Mesenchymal stem cell (in vitro differentiated cells and primary cell): ENCODE measurements around the gene CREB1.

Experiments used
- DNase-seq: peaks from one replicate; pipeline ENCODE4 v3.0.0-alpha.2; 2013
- H2AFZ ChIP-seq: one replicate; pipeline ENCODE4 v1.6.1; 2013; ENCODE audit warnings: low read depth, mild to moderate bottlenecking, control low read depth, inconsistent platforms, low read length, moderate library complexity
- H2AK5ac ChIP-seq: 2 replicates; pipeline ENCODE4 v1.6.1; 2013; ENCODE audit warnings: low read length, moderate library complexity, mild to moderate bottlenecking, inconsistent platforms; ENCODE audit not compliant: severe bottlenecking
- H2BK120ac ChIP-seq: one replicate; pipeline ENCODE4 v1.6.1; 2013; ENCODE audit warnings: low read depth, mild to moderate bottlenecking, inconsistent platforms, low read length, moderate library complexity
- H2BK12ac ChIP-seq, 2 experiments: one replicate each; pipeline ENCODE4 v1.6.1; 2013; ENCODE audit warnings: inconsistent platforms in 2 of 2, low read length in 2 of 2, mild to moderate bottlenecking in 2 of 2, moderate library complexity in 2 of 2, control low read depth in 1 of 2
- H2BK15ac ChIP-seq: one replicate; pipeline ENCODE4 v1.6.1; 2013; ENCODE audit warnings: mild to moderate bottlenecking, low read depth, inconsistent platforms; ENCODE audit not compliant: poor library complexity, severe bottlenecking
- H2BK5ac ChIP-seq: 2 replicates; pipeline ENCODE4 v1.6.1; 2013; ENCODE audit warnings: low read depth, mild to moderate bottlenecking, low read length, control low read depth, inconsistent platforms; ENCODE audit not compliant: poor library complexity, severe bottlenecking
- H3K14ac ChIP-seq, 2 experiments: one replicate each; pipeline ENCODE4 v1.6.1; 2013; ENCODE audit warnings: inconsistent platforms in 2 of 2, low read length in 2 of 2, control low read depth in 1 of 2, mild to moderate bottlenecking in 1 of 2, moderate library complexity in 1 of 2
- H3K18ac ChIP-seq, 2 experiments: one replicate each; pipeline ENCODE4 v1.6.1; 2013; ENCODE audit warnings: inconsistent platforms in 2 of 2, low read length in 2 of 2, control low read depth in 1 of 2, low read depth in 1 of 2, mild to moderate bottlenecking in 1 of 2
- H3K23ac ChIP-seq, 2 experiments: one replicate each; pipeline ENCODE4 v1.6.1; 2013; ENCODE audit warnings: inconsistent platforms in 2 of 2, low read length in 2 of 2, mild to moderate bottlenecking in 2 of 2, moderate library complexity in 2 of 2, control low read depth in 1 of 2
- H3K27ac ChIP-seq: 2 replicates; pipeline ENCODE4 v1.5.1; 2013; ENCODE audit warnings: mild to moderate bottlenecking, moderate library complexity, low read length, control low read depth, inconsistent platforms; ENCODE audit not compliant: poor library complexity, severe bottlenecking
- H3K27me3 ChIP-seq, 2 experiments: 2 replicates each; pipeline versions ENCODE4 v1.6.1 to v1.7.0; 2013; ENCODE audit warnings: low read length in 2 of 2, mild to moderate bottlenecking in 2 of 2, moderate library complexity in 2 of 2, control low read depth in 1 of 2, inconsistent platforms in 1 of 2; ENCODE audit not compliant: control insufficient read depth in 1 of 2, insufficient read depth in 1 of 2
- H3K36me3 ChIP-seq, 2 experiments: 2 replicates each; pipeline versions ENCODE4 v1.6.1 to v1.7.0; 2013; ENCODE audit warnings: low read length in 2 of 2, control low read depth in 1 of 2, inconsistent platforms in 1 of 2, low read depth in 1 of 2, mild to moderate bottlenecking in 1 of 2; ENCODE audit not compliant: insufficient read depth in 2 of 2, control insufficient read depth in 1 of 2
- H3K4ac ChIP-seq, 2 experiments: one replicate each; pipeline ENCODE4 v1.6.1; 2013; ENCODE audit warnings: inconsistent platforms in 2 of 2, low read length in 2 of 2, mild to moderate bottlenecking in 2 of 2, moderate library complexity in 2 of 2, control low read depth in 1 of 2, low read depth in 1 of 2
- H3K4me1 ChIP-seq: 2 replicates; pipeline ENCODE4 v1.6.1; 2013; ENCODE audit warnings: low read depth, low read length, control low read depth; ENCODE audit not compliant: control insufficient read depth, insufficient read depth
- H3K4me2 ChIP-seq: 2 replicates; pipeline ENCODE4 v1.6.1; 2013; ENCODE audit warnings: low read length, mild to moderate bottlenecking, inconsistent platforms; ENCODE audit not compliant: poor library complexity, severe bottlenecking
- H3K4me3 ChIP-seq, 2 experiments: 2 replicates each; pipeline versions ENCODE4 v1.5.1 to v1.7.0; 2013; ENCODE audit warnings: low read length in 2 of 2, mild to moderate bottlenecking in 2 of 2, control low read depth in 1 of 2, low read depth in 1 of 2; ENCODE audit not compliant: insufficient read depth in 1 of 2
- H3K79me1 ChIP-seq: replicated peaks from 2 replicates; pipeline ENCODE4 v1.6.1; 2013; ENCODE audit warnings: mild to moderate bottlenecking, control low read depth, low read length, inconsistent platforms; ENCODE audit not compliant: poor library complexity, severe bottlenecking
- H3K9ac ChIP-seq: 2 replicates; pipeline ENCODE4 v1.7.0; 2013; ENCODE audit warnings: mild to moderate bottlenecking, low read length, moderate library complexity
- H3K9me3 ChIP-seq: 2 replicates; pipeline ENCODE4 v1.7.0; 2013; ENCODE audit warnings: mild to moderate bottlenecking, low read length; ENCODE audit not compliant: control insufficient read depth
- H4K8ac ChIP-seq: one replicate; pipeline ENCODE4 v1.6.1; 2013; ENCODE audit warnings: inconsistent platforms, mild to moderate bottlenecking, low read length, moderate library complexity
- H4K91ac ChIP-seq: one replicate; pipeline ENCODE4 v1.6.1; 2013; ENCODE audit warnings: mild to moderate bottlenecking, low read length, inconsistent platforms
- WGBS: methylation state at CpG from one replicate; pipeline ENCODE4 v1.1.7; 2013; ENCODE audit warnings: mixed read lengths; 5-methylcytosine and 5-hydroxymethylcytosine counted together

Gene CREB1

GRCh38 chr2:207498427-207498826, 31.3 kb upstream of the CREB1 start:
- Histone ChIP-seq H3K36me3 (no peaks in the 10 kb centered on the region), H3K9me3 (no peaks in the 10 kb centered on the region), H4K8ac (no peak overlapping the region), H2BK15ac (no peak overlapping the region), H2BK120ac (no peak overlapping the region), H2AK5ac (no peak overlapping the region), H3K18ac (no peak overlapping the region), H3K9ac (no peak overlapping the region), H3K14ac (no peak overlapping the region), H3K4me2 (no peak overlapping the region), H2AFZ (no peak overlapping the region), H3K27me3 (no peaks in the 10 kb centered on the region), H3K23ac (no peak overlapping the region), H3K4me3 (no peak overlapping the region), H3K4ac (no peak overlapping the region), H3K4me1 (peaks cover 6% of the 10 kb centered on the region), H2BK12ac (no peak overlapping the region), H3K79me1 (no peaks in the 10 kb centered on the region), H3K27ac (no peak overlapping the region), H2BK5ac (no peak overlapping the region), H4K91ac (no peak overlapping the region)
- WGBS, result 80% methylated on average over 4 of the region's 4 CpGs
- no peak for DNase-seq

GRCh38 chr2:207499114-207499513, 30.6 kb upstream of the CREB1 start:
- Histone ChIP-seq H2AK5ac (no peak overlapping the region), H4K8ac (no peak overlapping the region), H3K27me3 (no peaks in the 10 kb centered on the region), H3K79me1 (no peaks in the 10 kb centered on the region), H3K4me2 (no peak overlapping the region), H3K9me3 (no peaks in the 10 kb centered on the region), H3K14ac (no peak overlapping the region), H3K4ac (no peak overlapping the region), H3K36me3 (no peaks in the 10 kb centered on the region), H3K9ac (no peak overlapping the region), H2BK5ac (no peak overlapping the region), H2BK12ac (no peak overlapping the region), H3K4me3 (no peak overlapping the region), H3K27ac (no peak overlapping the region), H2BK15ac (no peak overlapping the region), H2AFZ (no peak overlapping the region), H3K23ac (no peak overlapping the region), H3K18ac (no peak overlapping the region), H2BK120ac (no peak overlapping the region), H4K91ac (no peak overlapping the region), H3K4me1 (peaks cover 6% of the 10 kb centered on the region)
- WGBS, result no CpG with 5 or more reads among the region's 1 CpG
- peak; percentile 28 for DNase-seq

- Histone ChIP-seq H3K27me3 (no peaks in the 10 kb centered on the region), H3K23ac (no peak overlapping the region), H3K4me1 (peaks cover 15% of the 10 kb centered on the region), H3K79me1 (no peaks in the 10 kb centered on the region), H2BK5ac (no peak overlapping the region), H2BK120ac (no peak overlapping the region), H3K18ac (no peak overlapping the region), H4K8ac (no peak overlapping the region), H3K9ac (no peak overlapping the region), H3K4ac (no peak overlapping the region), H2AFZ (no peak overlapping the region), H3K36me3 (no peaks in the 10 kb centered on the region), H4K91ac (no peak overlapping the region), H3K27ac (no peak overlapping the region), H3K9me3 (no peaks in the 10 kb centered on the region), H2BK12ac (no peak overlapping the region), H2AK5ac (no peak overlapping the region), H3K4me3 (no peak overlapping the region), H3K4me2 (no peak overlapping the region), H3K14ac (no peak overlapping the region), H2BK15ac (no peak overlapping the region)
- WGBS, result 98% methylated on average over 6 of the region's 7 CpGs
- DNase-seq, result no peak
Observed at GRCh38 chr2:207501802-207502576, 27.8 kb upstream of the CREB1 start.

DNA sequence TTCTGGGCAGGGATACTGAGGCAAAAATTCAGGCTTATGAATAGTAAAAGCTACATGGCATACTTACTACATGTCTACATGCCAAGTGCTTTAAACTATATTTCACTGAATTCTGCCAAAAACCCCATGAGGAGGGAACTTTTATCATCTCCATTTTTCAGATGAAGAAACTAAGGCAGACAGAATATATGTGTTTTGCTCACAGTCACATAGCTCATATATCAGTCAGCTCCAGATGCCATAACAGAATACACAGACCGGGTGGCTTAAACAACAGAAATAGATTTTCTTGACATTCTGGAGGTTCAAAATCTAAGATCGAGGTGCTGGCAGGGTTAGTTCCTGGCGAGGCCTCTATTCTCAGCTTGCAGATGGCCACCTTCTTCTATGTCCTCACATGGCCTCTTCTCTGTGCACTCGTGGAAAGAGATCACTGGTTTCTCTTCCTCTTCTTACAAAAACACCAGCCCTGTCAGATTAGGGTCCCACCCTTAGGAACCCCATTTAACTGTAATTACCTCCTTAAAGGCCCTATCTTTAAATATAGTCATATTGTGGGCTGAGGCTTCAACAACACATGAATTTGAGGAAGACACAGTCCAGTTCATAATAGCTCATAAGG, 27.1 kb upstream of the CREB1 start:
- Histone ChIP-seq H3K14ac (no peak overlapping the region), H2BK5ac (no peak overlapping the region), H3K4me3 (no peak overlapping the region), H3K4me1 (peaks cover 15% of the 10 kb centered on the region), H2AFZ (no peak overlapping the region), H3K4ac (no peak overlapping the region), H3K27ac (no peak overlapping the region), H2AK5ac (peak overlapping the region; percentile 44), H4K8ac (no peak overlapping the region), H3K9ac (no peak overlapping the region), H3K79me1 (no peaks in the 10 kb centered on the region), H2BK12ac (no peak overlapping the region), H3K23ac (no peak overlapping the region), H2BK15ac (no peak overlapping the region), H3K18ac (no peak overlapping the region), H3K9me3 (no peaks in the 10 kb centered on the region), H3K4me2 (no peak overlapping the region), H4K91ac (no peak overlapping the region), H3K36me3 (no peaks in the 10 kb centered on the region), H2BK120ac (no peak overlapping the region), H3K27me3 (no peaks in the 10 kb centered on the region)
- no peak for DNase-seq
- WGBS, result 86% methylated on average over 4 of the region's 4 CpGs
